Left cardiac atrium (tissue), 4 donors: ENCODE results near the gene PHPT1. TPM values are rescaled to one million over a fixed set of nuclear protein-coding genes. Genes with fewer than 3 reads are reported as not detected.

ENCODE experiments used
- ATAC-seq, 2 donors: fragments of 200-7000 bp; cut with Tn5 transposase; one replicate each; pipeline ENCODE4 v1.9.1; 2020; ENCODE audit warnings: mild to moderate bottlenecking in 2 of 2, moderate library complexity in 2 of 2
- DNase-seq: peaks from one replicate; pipeline ENCODE4 v3.0.0-alpha.2; 2020
- intact Hi-C, 2 donors: fragments of 100-400 bp; cut with DNase I; formaldehyde crosslinking; loops; one replicate each; pipeline versions ENCODE4 v1.14.1 to v1.15.1; 2022 to 2023
- total RNA-seq, 2 donors: library from RNA; stranded (reverse); fragmentation: NEBNext Ultra II Directional; extraction: Animal tissue kit (Norgen Biotek cat#: 25700); gene quantifications; one replicate each; pipeline ENCODE4 v1.2.1, GENCODE V29; 2021
- donor health status: DM: no; HTN: yes; CAD: no.
- donor health status: DM: no; HTN: yes; CAD: no; lungs with severe emphysema.
- donor health status: DM: yes; HTN: yes; CAD: no.
- donor health status: Dilated cardiomyopathy.

The PHPT1 gene
- total RNA-seq, 2 donors from 2014 or later, result 184 to 189 TPM

GRCh38 chr9:136854113-136854841 lies 5.1 kb downstream of the PHPT1 start:
- ATAC-seq (no peak), DNase-seq (peak; percentile 26)
- intact Hi-C loops, result no loop called here

GRCh38 chr9:136854842-136855460 lies 5.7 kb downstream of the PHPT1 start:
- intact Hi-C loops, result no loop called here
- ATAC-seq, result no peak
- peak; percentile 18 for DNase-seq

- DNase-seq (peak; percentile 18), ATAC-seq (no peak)
These were observed 6.4 kb downstream of the PHPT1 start for GRCh38 chr9:136855461-136856078.

DNA sequence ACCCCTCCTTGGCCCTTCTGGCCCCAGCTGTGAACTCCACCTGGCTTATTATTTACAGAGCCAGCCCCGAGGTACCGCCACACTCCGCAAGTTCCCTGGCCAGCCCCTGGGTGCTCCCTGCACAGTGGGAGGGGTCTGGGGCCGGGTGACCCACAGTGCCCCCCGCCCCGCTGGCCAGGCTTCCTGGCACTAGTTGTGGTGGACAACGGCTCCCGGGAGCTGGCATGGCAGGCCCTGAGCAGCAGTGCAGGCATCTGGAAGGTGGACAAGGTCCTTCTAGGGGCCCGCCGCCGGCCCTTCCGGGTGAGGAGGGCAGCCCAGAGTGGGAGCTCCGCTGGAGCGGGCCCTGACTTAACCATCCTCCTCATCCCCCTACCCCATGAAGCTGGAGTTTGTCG lies 6.9 kb downstream of the PHPT1 start:
- no peak for ATAC-seq
- intact Hi-C loops, result no loop called here
- DNase-seq, result no peak

More at GRCh38 chr9:136855461-136856078, 6.4 kb downstream of the PHPT1 start:
- intact Hi-C loops, result no loop called here

DNA sequence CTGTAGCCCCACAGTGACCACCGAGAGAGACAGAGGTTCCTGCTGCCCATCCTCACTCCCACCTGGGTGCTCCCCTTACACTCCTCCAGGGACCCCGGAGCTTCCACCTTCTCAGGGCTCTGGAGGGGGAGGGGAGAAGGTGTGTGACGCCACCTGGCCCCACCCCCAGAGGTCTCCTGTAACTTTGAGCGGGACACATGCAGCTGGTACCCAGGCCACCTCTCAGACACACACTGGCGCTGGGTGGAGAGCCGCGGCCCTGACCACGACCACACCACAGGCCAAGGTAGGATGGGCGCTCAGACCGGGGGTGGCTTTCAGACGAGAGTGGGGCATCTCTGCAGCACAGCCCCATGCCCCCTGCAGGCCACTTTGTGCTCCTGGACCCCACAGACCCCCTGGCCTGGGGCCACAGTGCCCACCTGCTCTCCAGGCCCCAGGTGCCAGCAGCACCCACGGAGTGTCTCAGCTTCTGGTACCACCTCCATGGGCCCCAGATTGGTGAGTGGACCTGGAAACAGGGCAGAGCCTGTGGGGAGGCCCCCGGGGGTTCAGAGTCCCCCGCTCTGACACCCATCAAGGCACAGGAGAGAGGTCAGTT lies 7.4 kb downstream of the PHPT1 start:
- ATAC-seq (no peak), DNase-seq (peak; percentile 20)
- intact Hi-C loops, result no loop called here

DNA sequence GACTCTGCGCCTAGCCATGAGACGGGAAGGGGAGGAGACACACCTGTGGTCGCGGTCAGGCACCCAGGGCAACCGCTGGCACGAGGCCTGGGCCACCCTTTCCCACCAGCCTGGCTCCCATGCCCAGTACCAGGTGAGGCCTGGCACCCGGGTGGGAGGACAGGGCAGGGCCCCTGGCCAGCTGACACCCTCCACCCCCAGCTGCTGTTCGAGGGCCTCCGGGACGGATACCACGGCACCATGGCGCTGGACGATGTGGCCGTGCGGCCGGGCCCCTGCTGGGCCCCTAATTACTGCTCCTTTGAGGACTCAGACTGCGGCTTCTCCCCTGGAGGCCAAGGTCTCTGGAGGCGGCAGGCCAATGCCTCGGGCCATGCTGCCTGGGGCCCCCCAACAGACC lies 8.0 kb downstream of the PHPT1 start:
- intact Hi-C loops, result no loop called here
- DNase-seq (peak; percentile 18), ATAC-seq (no peak)

- intact Hi-C loops, result no loop called here
- no peak for ATAC-seq
- peak; percentile 21 for DNase-seq
These were observed 8.6 kb downstream of the PHPT1 start for GRCh38 chr9:136857581-136858412.

DNA sequence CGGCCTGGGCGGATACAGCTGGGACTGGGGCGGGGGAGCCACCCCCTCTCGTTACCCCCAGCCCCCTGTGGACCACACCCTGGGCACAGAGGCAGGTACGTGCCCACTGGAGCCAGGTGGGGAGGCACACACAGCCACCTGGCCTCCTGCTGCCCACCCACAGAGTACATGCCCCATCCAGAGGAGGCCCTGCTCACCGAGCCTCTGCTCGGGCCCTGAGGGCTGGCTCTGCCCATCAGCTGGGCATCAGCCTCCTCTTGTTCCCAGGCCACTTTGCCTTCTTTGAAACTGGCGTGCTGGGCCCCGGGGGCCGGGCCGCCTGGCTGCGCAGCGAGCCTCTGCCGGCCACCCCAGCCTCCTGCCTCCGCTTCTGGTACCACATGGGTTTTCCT lies 9.2 kb downstream of the PHPT1 start:
- intact Hi-C loops, result no loop called here
- peak; percentile 17 for DNase-seq
- ATAC-seq, result no peak

GRCh38 chr9:136858844-136859757 lies 9.9 kb downstream of the PHPT1 start:
- DNase-seq, result peak; percentile 66
- intact Hi-C loops, result no loop called here
- ATAC-seq, result peak; percentile 58 to 68

GRCh38 chr9:136860529-136860928 lies 11.3 kb downstream of the PHPT1 start:
- no peak for ATAC-seq
- peak; percentile 21 for DNase-seq
- intact Hi-C loops, result loop anchor here in 1 of 2 donors (10.0 kb wide), 1 partner anchor 64 kb away; no protein-coding TSS in a partner anchor

DNA sequence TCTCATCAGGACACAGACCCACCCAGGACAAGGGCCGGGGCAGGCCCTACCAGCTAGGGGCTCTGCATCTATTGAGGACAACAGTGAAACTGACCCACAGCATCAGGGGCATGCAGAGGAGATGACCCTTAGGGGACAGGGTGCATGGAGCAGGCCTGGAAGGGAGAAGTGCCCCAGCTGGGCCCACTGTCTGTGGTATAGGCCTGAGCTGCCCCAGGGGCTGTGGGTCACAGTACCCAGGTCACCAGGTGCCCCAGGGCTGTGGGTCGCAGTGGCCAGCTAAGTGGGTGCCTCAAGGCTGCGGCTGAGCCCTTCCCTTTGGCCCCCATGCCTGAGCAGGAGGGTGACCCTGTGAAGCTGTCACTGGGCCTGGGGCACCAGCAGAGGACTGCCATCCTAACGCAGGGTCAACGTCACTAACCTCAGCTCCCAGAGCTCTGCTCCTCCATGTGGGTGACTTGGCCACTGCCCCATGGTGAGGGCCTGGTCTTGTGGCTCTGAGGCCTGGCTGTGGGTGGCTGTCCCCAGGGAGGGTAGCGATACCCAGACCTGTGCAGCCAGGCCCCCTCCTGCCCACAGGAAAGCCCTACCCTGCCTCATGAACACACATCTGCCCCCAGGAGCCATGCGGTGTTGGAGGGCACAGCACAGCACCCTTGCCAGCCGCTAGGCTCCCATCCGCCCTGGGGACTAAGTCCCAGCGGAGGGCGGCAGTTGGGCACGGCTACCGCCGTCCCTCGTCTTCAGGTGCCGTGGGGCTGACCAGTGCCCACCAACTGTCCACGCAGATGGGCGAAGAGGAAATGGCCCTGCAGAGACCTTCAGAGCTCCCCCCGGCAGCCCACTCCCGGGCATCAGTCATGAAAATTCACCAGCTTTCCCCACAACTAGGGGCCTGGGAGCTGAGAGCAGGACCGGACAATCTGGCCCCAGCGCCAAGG lies 12.0 kb downstream of the PHPT1 start:
- ATAC-seq, result no peak
- intact Hi-C loops, result loop anchor here in 1 of 2 donors (10.0 kb wide), 1 partner anchor 64 kb away; no protein-coding TSS in a partner anchor
- peak; percentile 24 for DNase-seq

DNA sequence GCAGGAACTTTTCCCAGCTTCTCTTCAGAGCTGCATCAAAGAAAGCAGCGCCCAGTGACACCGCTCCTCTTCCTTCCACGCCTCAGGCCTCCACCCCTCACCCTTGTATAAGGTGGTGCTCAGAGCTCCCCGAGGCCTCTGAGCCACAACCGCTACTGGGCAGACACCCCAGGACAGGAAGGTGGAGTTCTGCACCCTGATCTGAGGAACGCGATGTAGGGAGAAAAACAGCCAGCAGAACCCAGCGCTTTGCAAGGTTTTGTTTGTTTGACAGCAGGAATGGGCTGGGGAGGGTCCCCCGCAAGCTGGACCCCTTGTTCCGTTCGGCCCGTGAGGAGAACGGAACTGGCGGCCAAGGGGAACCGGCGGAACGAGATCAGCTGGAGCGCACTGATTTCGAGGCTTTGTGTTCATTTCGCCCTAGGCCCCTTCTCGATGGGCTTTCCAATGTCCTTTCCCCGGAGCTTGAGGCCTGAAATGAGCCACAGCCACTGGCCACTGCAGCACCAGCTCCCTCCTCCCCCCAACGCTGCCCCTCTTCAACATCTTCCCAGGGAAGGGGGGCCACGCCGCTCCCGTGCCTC lies 12.8 kb downstream of the PHPT1 start:
- ATAC-seq (no peak), DNase-seq (peak; percentile 20)
- intact Hi-C loops, result loop anchor here in 1 of 2 donors (10.0 kb wide), 1 partner anchor 63 kb away; no protein-coding TSS in a partner anchor

GRCh38 chr9:136862849-136863622 lies 13.8 kb downstream of the PHPT1 start:
- intact Hi-C loops, result loop anchor here in 1 of 2 donors (10.0 kb wide), 1 partner anchor 62 kb away; no protein-coding TSS in a partner anchor
- ATAC-seq, result no peak
- peak; percentile 26 for DNase-seq

DNA sequence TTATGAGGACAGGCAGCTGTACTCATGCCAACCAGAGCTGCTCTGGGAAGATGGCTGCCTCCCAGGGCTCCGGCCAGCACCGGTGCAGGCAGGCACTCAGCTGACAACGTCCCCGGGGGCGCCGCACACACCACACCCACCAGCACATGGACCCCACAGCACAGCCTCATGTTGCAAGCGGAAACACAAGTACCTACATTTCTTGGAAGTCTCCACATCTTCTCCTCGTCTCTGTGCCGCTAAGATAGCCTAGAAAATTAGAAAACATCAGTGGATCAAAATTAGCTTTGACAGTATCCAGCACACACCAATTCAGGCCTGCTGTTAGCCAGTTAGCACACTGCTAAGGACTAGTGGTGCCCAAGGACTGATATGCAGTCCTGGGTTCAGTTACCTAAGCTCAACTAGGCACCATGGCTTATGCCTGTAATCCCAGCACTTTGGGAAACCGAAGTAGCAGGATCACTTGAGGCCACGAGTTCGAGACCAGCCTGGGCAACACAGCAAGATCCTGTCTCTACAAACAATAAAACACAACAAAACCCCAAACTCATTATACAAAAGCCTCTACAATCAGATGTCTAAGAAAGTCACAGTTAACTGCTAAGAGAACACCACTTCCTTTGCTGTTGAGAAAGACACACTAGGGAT lies 14.5 kb downstream of the PHPT1 start:
- DNase-seq, result no peak

More for the DNA sequence above, 14.5 kb downstream of the PHPT1 start:
- intact Hi-C loops, result loop anchor here in 1 of 2 donors (10.0 kb wide), 1 partner anchor 61 kb away; no protein-coding TSS in a partner anchor
- no peak for ATAC-seq
